Measurements from ENCODE around the gene CORIN. TPM values are rescaled to one million over a fixed set of nuclear protein-coding genes. Genes with fewer than 3 reads are reported as not detected.

The CORIN gene
- total RNA-seq, 1 donor from 2014 or later: 92.0 TPM

DNA sequence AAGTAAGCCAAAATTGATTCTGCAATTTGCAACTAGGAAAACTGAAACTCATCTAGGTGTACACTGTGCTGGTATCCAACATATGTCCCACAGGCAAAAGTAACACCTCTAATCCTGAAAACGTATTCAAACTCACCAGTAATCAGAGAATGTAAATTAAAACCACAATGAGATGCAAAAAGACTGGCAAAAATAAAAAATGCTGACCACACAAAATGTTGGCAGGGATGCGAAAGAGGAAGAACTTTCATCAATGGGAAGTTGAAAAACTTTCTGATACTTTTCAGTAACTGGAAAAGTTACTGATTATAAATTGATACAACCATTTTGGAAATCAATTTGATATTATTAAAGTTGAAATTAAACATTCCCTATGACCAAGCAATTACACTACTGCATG is 20.1 kb upstream of the CORIN start:
- no peak for DNase-seq
- Histone ChIP-seq H3K27me3 (ENCODE audit: low read depth) (no peaks in the 10 kb centered on the region), H3K4me1 (peaks cover 7% of the 10 kb centered on the region), H3K36me3 (peaks cover 15% of the 10 kb centered on the region), H3K4me3 (no peak overlapping the region), H3K27ac (replicated peaks) (no peak overlapping the region), H3K9me3 (replicated peaks) (no peaks in the 10 kb centered on the region)
- intact Hi-C loops (cut with micrococcal nuclease): no loop called here
- TF ChIP-seq, protein P1, sequence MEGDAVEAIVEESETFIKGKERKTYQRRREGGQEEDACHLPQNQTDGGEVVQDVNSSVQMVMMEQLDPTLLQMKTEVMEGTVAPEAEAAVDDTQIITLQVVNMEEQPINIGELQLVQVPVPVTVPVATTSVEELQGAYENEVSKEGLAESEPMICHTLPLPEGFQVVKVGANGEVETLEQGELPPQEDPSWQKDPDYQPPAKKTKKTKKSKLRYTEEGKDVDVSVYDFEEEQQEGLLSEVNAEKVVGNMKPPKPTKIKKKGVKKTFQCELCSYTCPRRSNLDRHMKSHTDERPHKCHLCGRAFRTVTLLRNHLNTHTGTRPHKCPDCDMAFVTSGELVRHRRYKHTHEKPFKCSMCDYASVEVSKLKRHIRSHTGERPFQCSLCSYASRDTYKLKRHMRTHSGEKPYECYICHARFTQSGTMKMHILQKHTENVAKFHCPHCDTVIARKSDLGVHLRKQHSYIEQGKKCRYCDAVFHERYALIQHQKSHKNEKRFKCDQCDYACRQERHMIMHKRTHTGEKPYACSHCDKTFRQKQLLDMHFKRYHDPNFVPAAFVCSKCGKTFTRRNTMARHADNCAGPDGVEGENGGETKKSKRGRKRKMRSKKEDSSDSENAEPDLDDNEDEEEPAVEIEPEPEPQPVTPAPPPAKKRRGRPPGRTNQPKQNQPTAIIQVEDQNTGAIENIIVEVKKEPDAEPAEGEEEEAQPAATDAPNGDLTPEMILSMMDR (IDR thresholded peaks at IDR 0.05; ENCODE audit: borderline replicate concordance): no peak

DNA sequence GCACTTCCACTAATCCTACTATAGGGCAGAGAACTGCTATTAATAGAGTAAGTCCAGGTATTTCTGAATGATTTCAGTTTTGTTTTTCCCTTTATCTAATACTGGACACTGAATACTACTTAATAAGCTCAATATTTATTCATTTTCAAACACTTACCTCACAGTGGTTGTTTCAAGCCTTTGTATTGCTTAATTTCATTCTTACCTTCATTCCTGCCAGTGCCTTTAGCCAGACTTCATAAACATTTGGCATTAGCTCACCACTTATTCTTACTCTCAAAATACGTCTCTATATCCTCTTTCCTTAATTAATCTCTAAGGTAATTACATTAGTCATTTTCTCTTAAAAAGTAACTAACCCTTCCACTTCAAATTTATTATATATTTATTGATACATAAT is 18.8 kb upstream of the CORIN start:
- intact Hi-C loops (cut with micrococcal nuclease): no loop called here
- no peak for DNase-seq

DNA sequence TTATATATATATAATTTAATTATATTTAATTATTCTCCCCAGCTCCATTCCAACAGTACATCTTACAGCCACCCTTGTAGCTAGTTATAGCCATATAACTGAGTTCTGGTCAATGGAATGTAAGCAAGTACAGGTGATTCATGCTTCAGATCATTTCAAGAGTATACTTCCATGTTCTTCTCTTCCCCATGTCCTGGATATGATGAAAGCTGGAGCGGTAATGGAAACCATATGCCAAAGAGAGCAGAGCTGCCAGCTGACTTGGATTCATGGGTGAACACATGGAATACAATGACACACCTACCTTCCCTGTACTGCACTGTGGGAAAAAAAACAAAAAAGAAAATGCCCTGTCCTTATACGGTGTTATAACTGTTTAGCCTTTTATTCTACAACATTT is 17.5 kb upstream of the CORIN start:
- Histone ChIP-seq H3K9me3 (replicated peaks) (no peaks in the 10 kb centered on the region), H3K4me1 (peaks cover 20% of the 10 kb centered on the region), H3K4me3 (no peak overlapping the region), H3K36me3 (peaks cover 25% of the 10 kb centered on the region), H3K27ac (replicated peaks) (no peak overlapping the region), H3K27me3 (ENCODE audit: low read depth) (no peaks in the 10 kb centered on the region)
- intact Hi-C loops (cut with micrococcal nuclease): no loop called here
- DNase-seq: no peak
- TF ChIP-seq, protein P1 (IDR thresholded peaks at IDR 0.05; ENCODE audit: borderline replicate concordance): no peak

More for the DNA sequence above, 18.8 kb upstream of the CORIN start:
- Histone ChIP-seq H3K36me3 (peaks cover 17% of the 10 kb centered on the region), H3K9me3 (replicated peaks) (no peaks in the 10 kb centered on the region), H3K27me3 (ENCODE audit: low read depth) (no peaks in the 10 kb centered on the region), H3K27ac (replicated peaks) (no peak overlapping the region), H3K4me3 (no peak overlapping the region), H3K4me1 (peaks cover 20% of the 10 kb centered on the region)
- TF ChIP-seq, protein P1 (IDR thresholded peaks at IDR 0.05; ENCODE audit: borderline replicate concordance): no peak

DNA sequence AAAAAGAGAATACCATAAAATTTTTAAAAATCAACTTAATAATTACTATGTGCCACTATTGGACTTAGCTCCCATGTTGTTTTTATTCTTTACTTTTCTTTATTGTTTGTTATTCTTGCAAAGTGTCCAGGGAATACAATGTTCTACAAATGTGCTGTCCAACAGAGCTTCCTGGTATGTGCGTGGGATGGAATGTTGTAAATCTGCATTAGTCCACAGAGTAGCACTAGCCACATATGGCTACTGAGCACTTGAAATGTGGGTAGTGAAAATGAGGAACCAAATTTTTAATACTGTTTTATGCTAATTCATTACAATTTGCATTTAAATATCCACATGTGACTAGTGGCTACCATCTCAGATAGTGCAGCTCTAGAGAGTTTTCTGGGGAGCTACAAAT is 14.3 kb upstream of the CORIN start:
- Histone ChIP-seq H3K36me3 (peaks cover 52% of the 10 kb centered on the region), H3K4me3 (no peak overlapping the region)

DNA sequence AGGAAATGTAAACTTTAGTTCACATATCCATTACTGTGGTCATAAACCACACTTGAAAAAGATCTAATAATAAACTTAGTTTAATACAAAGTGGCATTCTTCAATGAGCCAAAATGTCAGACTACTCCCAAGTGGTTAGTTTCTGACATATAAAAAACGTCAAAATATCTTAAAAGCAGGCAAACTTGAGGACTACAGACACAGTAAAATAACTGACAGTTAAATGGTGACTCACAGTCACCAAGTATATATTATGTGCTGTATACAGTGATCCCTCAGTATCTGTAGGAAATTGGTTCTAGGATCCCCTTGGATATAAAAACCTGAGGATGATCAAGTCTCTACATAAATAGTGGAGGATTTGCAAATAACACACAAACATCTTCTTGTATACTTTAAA is 11.6 kb upstream of the CORIN start:
- intact Hi-C loops (cut with micrococcal nuclease): no loop called here
- Histone ChIP-seq H3K27me3 (ENCODE audit: low read depth) (no peaks in the 10 kb centered on the region), H3K4me3 (no peak overlapping the region), H3K9me3 (replicated peaks) (no peaks in the 10 kb centered on the region), H3K36me3 (peaks cover 48% of the 10 kb centered on the region), H3K4me1 (peaks cover 24% of the 10 kb centered on the region), H3K27ac (replicated peaks) (no peak overlapping the region)
- TF ChIP-seq, protein P1 (IDR thresholded peaks at IDR 0.05; ENCODE audit: borderline replicate concordance): no peak
- no peak for DNase-seq

More for the DNA sequence above, 14.3 kb upstream of the CORIN start:
- Histone ChIP-seq H3K27ac (replicated peaks) (no peak overlapping the region), H3K4me1 (peaks cover 24% of the 10 kb centered on the region), H3K9me3 (replicated peaks) (no peaks in the 10 kb centered on the region), H3K27me3 (ENCODE audit: low read depth) (no peaks in the 10 kb centered on the region)
- DNase-seq: no peak
- intact Hi-C loops (cut with micrococcal nuclease): no loop called here
- TF ChIP-seq, protein P1 (IDR thresholded peaks at IDR 0.05; ENCODE audit: borderline replicate concordance): no peak

DNA sequence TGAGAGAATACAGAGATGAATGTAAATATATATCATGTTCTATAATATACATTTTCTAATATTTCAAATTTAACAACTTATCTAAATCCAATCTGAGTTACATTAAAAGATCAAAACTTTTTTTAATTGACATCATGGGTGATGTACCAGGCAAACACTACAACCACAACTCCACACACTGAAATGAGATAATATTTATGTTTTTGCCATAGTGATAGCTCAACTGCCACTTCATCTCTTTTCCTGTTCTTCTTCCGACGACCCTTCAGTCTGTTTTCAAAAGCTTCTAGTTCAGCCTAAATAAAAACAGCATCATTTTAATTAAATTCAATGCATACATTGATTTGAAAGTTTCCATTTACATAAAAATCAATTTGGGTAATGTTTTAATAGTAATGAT is 10.2 kb upstream of the CORIN start:
- peaks cover 57% of the 10 kb centered on the region for H3K36me3 ChIP-seq
- peaks cover 17% of the 10 kb centered on the region for H3K4me1 ChIP-seq
- no peak for DNase-seq
- H3K4me3 ChIP-seq: no peak overlapping the region
- H3K27ac ChIP-seq (replicated peaks): no peak overlapping the region
- intact Hi-C loops (cut with micrococcal nuclease): no loop called here
- H3K9me3 ChIP-seq (replicated peaks): no peaks in the 10 kb centered on the region
- TF ChIP-seq, protein P1 (IDR thresholded peaks at IDR 0.05; ENCODE audit: borderline replicate concordance): no peak
- no peaks in the 10 kb centered on the region for H3K27me3 ChIP-seq (ENCODE audit: low read depth)
